Measurements from ENCODE around the gene PGAP3.
"Not testable (repeated sequence)": the region's sequence is repeated elsewhere in the genome, so short reads cannot be mapped to it uniquely, and the experiment has no call there.

Gene PGAP3

GRCh38 chr17:39699818-39700147 lies 11.9 kb upstream of the PGAP3 start, which contains the start of gene ERBB2:
TSS of gene ERBB2 (plus strand) at chr17:39700064. CDS start at chr17:39700239, 175 bp downstream.
- no peak for DNase-seq (ENCODE audit: low read depth, low spot score)
- H3K27ac ChIP-seq: peak within 1 kb of the TSS; percentile 56

- DNase-seq (ENCODE audit: low read depth, low spot score): not testable (repeated sequence)
- H3K27ac ChIP-seq: peak overlapping the region; percentile 56
These were observed 11.4 kb upstream of the PGAP3 start for GRCh38 chr17:39699157-39699817.

- no peak overlapping the region for H3K27ac ChIP-seq
- no peak for DNase-seq (ENCODE audit: low read depth, low spot score)
These were observed 10.1 kb upstream of the PGAP3 start for GRCh38 chr17:39697961-39698360.

GRCh38 chr17:39696731-39697130 lies 8.9 kb upstream of the PGAP3 start:
- no peak for DNase-seq (ENCODE audit: low read depth, low spot score)
- H3K27ac ChIP-seq: no peak overlapping the region

GRCh38 chr17:39695089-39695474 lies 7.2 kb upstream of the PGAP3 start:
- no peak for DNase-seq (ENCODE audit: low read depth, low spot score)
- no peak overlapping the region for H3K27ac ChIP-seq

GRCh38 chr17:39694593-39694992 lies 6.7 kb upstream of the PGAP3 start:
- DNase-seq (ENCODE audit: low read depth, low spot score): no peak

GRCh38 chr17:39688945-39689344 lies 1.1 kb upstream of the PGAP3 start:
- H3K27ac ChIP-seq: peak overlapping the region; percentile 81
- no peak for DNase-seq (ENCODE audit: low read depth, low spot score)

More at GRCh38 chr17:39694593-39694992, 6.7 kb upstream of the PGAP3 start:
- H3K27ac ChIP-seq: no peak overlapping the region

GRCh38 chr17:39688475-39688835 lies 598 bp upstream of the PGAP3 start:
- no peak for DNase-seq (ENCODE audit: low read depth, low spot score)
- peak overlapping the region; percentile 81 for H3K27ac ChIP-seq

GRCh38 chr17:39687101-39687545 lies 734 bp downstream of the PGAP3 start:
- DNase-seq (ENCODE audit: low read depth, low spot score): no peak
- peak overlapping the region; percentile 81 for H3K27ac ChIP-seq

- no peak overlapping the region for H3K27ac ChIP-seq
- no peak for DNase-seq (ENCODE audit: low read depth, low spot score)
These were observed 3.3 kb downstream of the PGAP3 start for GRCh38 chr17:39684369-39685192.

GRCh38 chr17:39683295-39683939 lies 4.4 kb downstream of the PGAP3 start:
- no peak overlapping the region for H3K27ac ChIP-seq
- no peak for DNase-seq (ENCODE audit: low read depth, low spot score)

- H3K27ac ChIP-seq: no peak overlapping the region
- no peak for DNase-seq (ENCODE audit: low read depth, low spot score)
These were observed 8.2 kb downstream of the PGAP3 start for GRCh38 chr17:39679521-39680192.

GRCh38 chr17:39678340-39679116 lies 9.3 kb downstream of the PGAP3 start:
- no peak for DNase-seq (ENCODE audit: low read depth, low spot score)
- H3K27ac ChIP-seq: no peak overlapping the region

- no peak overlapping the region for H3K27ac ChIP-seq
- DNase-seq (ENCODE audit: low read depth, low spot score): no peak
These were observed 10.1 kb downstream of the PGAP3 start for GRCh38 chr17:39677542-39678339.

- DNase-seq (ENCODE audit: low read depth, low spot score): no peak
- no peak overlapping the region for H3K27ac ChIP-seq
These were observed 10.8 kb downstream of the PGAP3 start for GRCh38 chr17:39677072-39677471.

- DNase-seq (ENCODE audit: low read depth, low spot score): no peak
- H3K27ac ChIP-seq: no peak overlapping the region
These were observed 11.5 kb downstream of the PGAP3 start for GRCh38 chr17:39676198-39676819.

GRCh38 chr17:39675390-39676082 lies 12.3 kb downstream of the PGAP3 start:
- no peak for DNase-seq (ENCODE audit: low read depth, low spot score)
- H3K27ac ChIP-seq: peak overlapping the region; percentile 7
